ENCODE measurements around the gene MAP1LC3A. TPM values are rescaled to one million over a fixed set of nuclear protein-coding genes. Genes with fewer than 3 reads are reported as not detected.

MAP1LC3A gene
- total RNA-seq, 1 donor from 2014 or later = 5.5 TPM

DNA sequence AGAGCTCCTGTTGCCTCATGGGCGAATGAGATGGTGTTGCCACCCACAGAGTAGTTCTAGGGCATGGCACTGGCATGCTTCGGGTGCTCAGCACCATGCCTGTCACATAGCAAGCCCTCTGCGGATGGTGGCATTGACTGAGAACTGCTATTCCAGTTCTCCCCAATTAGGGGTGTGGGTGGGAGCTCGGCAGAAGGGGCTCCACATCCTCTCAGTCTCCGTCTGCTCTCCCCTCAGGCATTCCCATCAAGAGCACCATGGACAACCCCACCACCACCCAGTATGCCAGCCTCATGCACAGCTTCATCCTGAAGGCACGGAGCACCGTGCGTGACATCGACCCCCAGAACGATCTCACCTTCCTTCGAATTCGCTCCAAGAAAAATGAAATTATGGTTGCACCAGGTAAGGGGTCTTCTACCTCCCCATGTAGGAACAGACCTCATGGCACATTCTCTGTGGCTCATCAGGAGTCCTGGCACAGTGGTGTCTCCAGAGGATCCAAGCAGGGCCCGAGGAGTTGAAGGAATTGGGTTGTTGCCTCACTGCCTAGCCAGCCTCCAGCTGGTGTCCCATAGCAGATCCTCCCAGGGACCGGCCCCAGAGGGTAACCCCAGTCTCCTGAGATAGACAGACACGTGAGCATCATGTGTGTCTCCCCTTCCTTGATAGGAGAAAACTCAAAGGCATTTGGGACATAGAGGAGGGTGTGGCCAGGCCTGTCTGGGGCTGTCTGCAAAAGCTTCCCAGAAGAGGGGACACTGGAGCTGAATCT, 23.9 kb upstream of the MAP1LC3A start:
- Histone ChIP-seq H3K9ac (no peak overlapping the region), H3K27me3 (no peaks in the 10 kb centered on the region), H3K9me3 (ENCODE audit: low read depth) (no peaks in the 10 kb centered on the region), H3K79me2 (ENCODE audit: low read depth) (peaks cover 4% of the 10 kb centered on the region), H2AFZ (replicated peaks) (no peak overlapping the region), H4K20me1 (ENCODE audit: low read depth) (peaks cover 57% of the 10 kb centered on the region), H3K36me3 (no peaks in the 10 kb centered on the region), H3F3A (ENCODE audit: low read depth) (peaks cover 3% of the 10 kb centered on the region), H3K4me3 (no peak overlapping the region), H3K27ac (no peak overlapping the region), H3K4me1 (no peaks in the 10 kb centered on the region), H3K4me2 (no peak overlapping the region)
- no peak overlapping the region for H3K4me3 Mint-ChIP-seq
- TF ChIP-seq EZH2 (IDR thresholded peaks at IDR 0.05) (no peak), EZH2phosphoT487 (IDR thresholded peaks at IDR 0.05) (no peak), CTCF (IDR thresholded peaks at IDR 0.05) (no peak)
- peaks cover 19% of the 10 kb centered on the region for H3K4me1 Mint-ChIP-seq
- H3K9me3 Mint-ChIP-seq = no peaks in the 10 kb centered on the region
- peaks cover 2% of the 10 kb centered on the region for H3K27me3 Mint-ChIP-seq (ENCODE audit: insufficient read depth, low read depth)
- H3K27ac Mint-ChIP-seq = peak overlapping the region; percentile 69
- no peak for DNase-seq (ENCODE audit: low spot score)
- H3K36me3 Mint-ChIP-seq = peaks cover 27% of the 10 kb centered on the region

DNA sequence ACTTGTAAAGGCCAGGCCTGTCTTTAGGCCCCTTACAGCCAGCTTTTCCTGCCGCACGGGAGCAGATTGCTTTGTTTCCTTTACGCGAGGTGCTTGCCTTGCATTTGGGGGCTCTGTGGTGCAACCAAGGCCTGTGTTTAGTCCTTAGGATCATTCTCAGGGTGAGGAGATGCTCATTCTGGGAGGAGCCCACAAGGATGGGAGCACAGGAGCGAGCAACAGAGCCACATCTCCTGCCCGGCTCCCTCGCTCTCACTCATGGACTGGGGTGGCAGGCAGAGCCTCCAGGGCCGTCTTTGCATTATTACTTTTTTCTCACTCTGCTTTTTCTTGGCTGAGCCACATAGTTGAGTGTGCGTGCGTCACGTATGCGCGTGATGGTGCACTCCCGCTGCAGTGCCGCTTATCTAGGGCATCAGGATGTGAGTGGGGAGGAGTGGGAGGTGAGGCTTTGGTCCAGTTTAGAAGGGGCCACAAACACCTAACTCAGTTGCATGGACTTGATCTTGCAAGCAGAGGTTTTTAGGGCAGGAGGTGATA, 23.1 kb upstream of the MAP1LC3A start:
- H3K4me2 ChIP-seq = no peak overlapping the region
- no peaks in the 10 kb centered on the region for H3K9me3 ChIP-seq (ENCODE audit: low read depth)
- H3K4me1 Mint-ChIP-seq = peaks cover 16% of the 10 kb centered on the region
- no peak overlapping the region for H3K9ac ChIP-seq
- no peaks in the 10 kb centered on the region for H3K4me1 ChIP-seq
- H3K36me3 ChIP-seq = no peaks in the 10 kb centered on the region
- peaks cover 3% of the 10 kb centered on the region for H3F3A ChIP-seq (ENCODE audit: low read depth)
- TF ChIP-seq CTCF (IDR thresholded peaks at IDR 0.05) = no peak
- no peak for TF ChIP-seq EZH2phosphoT487 (IDR thresholded peaks at IDR 0.05)
- no peak for TF ChIP-seq EZH2 (IDR thresholded peaks at IDR 0.05)
- H2AFZ ChIP-seq (replicated peaks) = no peak overlapping the region
- H3K79me2 ChIP-seq (ENCODE audit: low read depth) = peaks cover 4% of the 10 kb centered on the region
- H4K20me1 ChIP-seq (ENCODE audit: low read depth) = peaks cover 52% of the 10 kb centered on the region
- no peak overlapping the region for H3K27ac ChIP-seq
- no peaks in the 10 kb centered on the region for H3K27me3 ChIP-seq
- H3K27me3 Mint-ChIP-seq (ENCODE audit: insufficient read depth, low read depth) = peaks cover 2% of the 10 kb centered on the region
- no peak for DNase-seq (ENCODE audit: low spot score)
- H3K4me3 Mint-ChIP-seq = no peak overlapping the region
- no peaks in the 10 kb centered on the region for H3K9me3 Mint-ChIP-seq
- H3K36me3 Mint-ChIP-seq = peaks cover 31% of the 10 kb centered on the region
- no peak overlapping the region for H3K27ac Mint-ChIP-seq
- H3K4me3 ChIP-seq = no peak overlapping the region

GRCh38 chr20:34535857-34536256, 22.7 kb upstream of the MAP1LC3A start:
- Histone ChIP-seq H3K4me2 (no peak overlapping the region), H3K4me1 (no peaks in the 10 kb centered on the region), H3F3A (ENCODE audit: low read depth) (peaks cover 3% of the 10 kb centered on the region), H3K4me3 (no peak overlapping the region), H3K9ac (no peak overlapping the region), H2AFZ (replicated peaks) (no peak overlapping the region), H3K27ac (no peak overlapping the region), H4K20me1 (ENCODE audit: low read depth) (peaks cover 47% of the 10 kb centered on the region), H3K79me2 (ENCODE audit: low read depth) (peaks cover 4% of the 10 kb centered on the region), H3K36me3 (no peaks in the 10 kb centered on the region), H3K27me3 (no peaks in the 10 kb centered on the region), H3K9me3 (ENCODE audit: low read depth) (no peaks in the 10 kb centered on the region)
- H3K4me1 Mint-ChIP-seq = peaks cover 12% of the 10 kb centered on the region
- peaks cover 4% of the 10 kb centered on the region for H3K27me3 Mint-ChIP-seq (ENCODE audit: insufficient read depth, low read depth)
- no peak for DNase-seq (ENCODE audit: low spot score)
- TF ChIP-seq CTCF (IDR thresholded peaks at IDR 0.05) (no peak), EZH2 (IDR thresholded peaks at IDR 0.05) (no peak), EZH2phosphoT487 (IDR thresholded peaks at IDR 0.05) (no peak)
- H3K27ac Mint-ChIP-seq = no peak overlapping the region
- peaks cover 33% of the 10 kb centered on the region for H3K36me3 Mint-ChIP-seq
- H3K4me3 Mint-ChIP-seq = no peak overlapping the region
- H3K9me3 Mint-ChIP-seq = no peaks in the 10 kb centered on the region

Measured in neural progenitor cell (in vitro differentiated cells).